Measurements from ENCODE around the gene SPHK2.
"Not testable (repeated sequence)": the region's sequence is repeated elsewhere in the genome, so short reads cannot be mapped to it uniquely, and the experiment has no call there.

The SPHK2 gene

GRCh38 chr19:48637449-48637947 is 18.2 kb downstream of the SPHK2 start:
- DNase-seq: peak; percentile 100

GRCh38 chr19:48637948-48638830 is 18.9 kb downstream of the SPHK2 start:
- peak; percentile 75 to 81 for DNase-seq

- DNase-seq: no peak
Observed at GRCh38 chr19:48638831-48639381, 19.6 kb downstream of the SPHK2 start.

- no peak for DNase-seq
Observed at GRCh38 chr19:48639483-48640375, 20.4 kb downstream of the SPHK2 start.

GRCh38 chr19:48641850-48642249 is 22.5 kb downstream of the SPHK2 start:
- no peak for DNase-seq

GRCh38 chr19:48642862-48643261 is 23.6 kb downstream of the SPHK2 start:
- no peak for DNase-seq

GRCh38 chr19:48644355-48644754 is 25.0 kb downstream of the SPHK2 start:
- no peak for DNase-seq

- peak; percentile 65 to 70 for DNase-seq
Observed at GRCh38 chr19:48644839-48645619, 25.7 kb downstream of the SPHK2 start.

GRCh38 chr19:48645620-48646000 is 26.3 kb downstream of the SPHK2 start:
- DNase-seq: no peak

- DNase-seq: peak; percentile 91 to 92
Observed at GRCh38 chr19:48646001-48646721, 26.9 kb downstream of the SPHK2 start, which contains the start of gene CA11. CA11 (minus strand) TSS chr19:48646187; CDS start chr19:48645632, 555 bp downstream.

GRCh38 chr19:48646722-48647216 is 27.5 kb downstream of the SPHK2 start:
- DNase-seq: no peak

- no peak for DNase-seq
Observed at GRCh38 chr19:48648134-48648533, 28.8 kb downstream of the SPHK2 start.

GRCh38 chr19:48650974-48651682 is 31.8 kb downstream of the SPHK2 start:
- no peak for DNase-seq

GRCh38 chr19:48651683-48652048 is 32.4 kb downstream of the SPHK2 start:
- no peak for DNase-seq

GRCh38 chr19:48654299-48655059 is 35.2 kb downstream of the SPHK2 start:
- DNase-seq: no peak

- DNase-seq: no peak
Observed at GRCh38 chr19:48656840-48657474, 37.7 kb downstream of the SPHK2 start.

- DNase-seq: not testable (repeated sequence)
Observed at GRCh38 chr19:48657828-48658227, 38.5 kb downstream of the SPHK2 start.

GRCh38 chr19:48658483-48658882 is 39.2 kb downstream of the SPHK2 start:
- DNase-seq: no peak

- no peak for DNase-seq
Observed at GRCh38 chr19:48659768-48660167, 40.5 kb downstream of the SPHK2 start.

Data from activated CD4-positive, alpha-beta T cell treated with anti-CD3 and anti-CD28 coated beads, Interleukin-2, amount 50 U/mL, for 4 hours (primary cell).